NOMO-1 treated with dmso at 0.1 percent for 144 hours (cell line): Measurements from ENCODE around the gene SLC7A8.

Experiments
- DNase-seq: peaks from one replicate; lab custom pipeline; 2025; ENCODE audit not compliant: unreplicated experiment; lab: John Stamatoyannopoulos, UW

The SLC7A8 gene

DNA sequence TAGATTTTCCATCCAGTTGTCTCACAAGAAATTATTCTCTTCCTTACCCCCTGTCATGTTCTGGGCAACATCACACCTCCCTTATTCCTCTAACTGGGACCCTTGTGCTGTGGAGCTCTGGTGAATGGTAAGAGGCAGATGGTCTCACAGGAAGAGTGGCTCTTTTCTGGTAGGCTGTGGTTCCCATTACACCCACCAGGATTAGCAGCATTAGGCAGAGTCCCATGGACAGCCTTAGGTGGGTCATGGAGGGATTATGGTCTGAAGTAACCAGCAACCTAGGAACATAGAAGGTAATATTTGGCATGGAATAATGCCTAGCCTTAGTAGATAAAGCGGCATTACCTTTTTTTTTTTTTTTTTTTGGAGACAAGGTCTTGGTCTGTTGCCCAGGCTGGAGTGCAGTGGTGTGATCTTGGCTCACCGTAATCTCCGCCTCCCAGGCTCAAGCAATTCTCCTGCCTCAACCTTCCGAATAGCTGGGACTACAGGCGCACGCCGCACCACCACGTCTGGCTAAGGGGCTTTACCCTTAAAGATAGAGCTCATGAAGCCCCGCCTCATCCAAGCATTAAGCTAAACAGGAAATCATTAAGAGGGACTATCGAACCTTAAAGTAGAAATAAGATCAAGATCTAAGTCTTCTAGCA lies 84.1 kb downstream of the SLC7A8 start:
- DNase-seq: no peak

DNA sequence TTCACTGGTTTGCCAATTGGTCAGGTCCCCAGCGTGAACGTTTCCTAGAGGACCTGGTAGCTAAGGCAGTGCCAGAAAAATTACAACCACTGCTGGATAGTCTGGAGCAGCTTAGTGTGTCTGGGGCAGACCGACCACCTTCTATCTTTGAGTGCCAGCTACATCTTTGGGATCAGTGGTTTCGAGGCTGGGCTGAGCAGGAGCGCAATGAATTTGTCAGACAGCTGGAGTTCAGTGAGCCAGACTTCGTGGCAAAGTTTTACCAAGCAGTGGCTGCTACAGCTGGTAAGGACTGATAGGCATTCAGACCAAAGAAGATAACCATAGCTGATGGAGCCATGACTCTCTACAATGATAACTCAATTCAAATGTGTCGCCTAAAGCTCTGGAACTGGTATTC lies 85.7 kb downstream of the SLC7A8 start:
- DNase-seq: no peak

DNA sequence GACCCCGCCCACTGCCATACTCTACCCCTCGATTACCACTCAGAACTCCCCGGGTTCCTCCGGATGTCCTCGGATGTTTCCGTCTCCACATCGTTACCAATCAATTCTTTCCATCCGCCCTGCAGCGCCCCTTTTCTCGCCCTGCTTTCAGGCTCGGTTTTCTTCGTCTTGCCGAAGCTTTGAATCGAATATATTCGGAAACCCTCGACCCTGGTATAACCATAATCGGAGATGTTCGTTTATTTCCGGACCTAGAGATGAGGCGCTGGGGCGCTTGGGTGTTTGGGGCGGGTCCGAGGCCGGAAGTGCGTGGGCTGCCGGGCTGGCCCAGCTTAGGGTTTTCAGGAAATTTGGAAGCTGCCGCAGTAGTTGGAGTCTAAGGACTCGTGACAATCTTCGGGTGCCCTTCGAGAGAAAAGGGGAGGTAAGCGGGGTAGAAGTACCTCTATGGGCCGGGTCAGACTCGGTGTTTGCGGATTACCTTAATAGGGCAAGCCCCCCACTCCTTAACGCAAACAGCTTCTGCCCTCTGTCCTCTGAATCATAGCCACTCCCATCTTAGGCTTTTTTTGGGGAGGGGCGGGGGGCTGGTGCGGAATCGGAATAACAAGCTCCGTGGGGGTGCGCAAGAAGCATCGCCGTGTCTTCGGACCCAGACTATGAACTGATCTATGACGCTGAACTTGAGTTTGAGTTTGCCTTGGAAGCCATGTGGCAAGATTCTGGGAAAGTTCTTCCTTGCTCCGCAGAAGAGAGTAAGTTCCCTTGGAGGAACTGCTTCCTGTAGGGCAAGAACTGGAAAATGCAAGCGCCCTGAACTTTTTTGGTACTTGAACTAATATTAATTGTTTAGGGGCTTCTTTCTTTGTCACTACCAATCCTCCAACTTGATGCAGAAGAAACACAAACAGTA lies 88.0 kb downstream of the SLC7A8 start, which contains the start of gene C14orf119:
C14orf119 (plus strand) TSS at position 310 of the 913 bp plus-strand sequence. CDS start 2,154 bp downstream, outside the sequence.
- DNase-seq: no peak

DNA sequence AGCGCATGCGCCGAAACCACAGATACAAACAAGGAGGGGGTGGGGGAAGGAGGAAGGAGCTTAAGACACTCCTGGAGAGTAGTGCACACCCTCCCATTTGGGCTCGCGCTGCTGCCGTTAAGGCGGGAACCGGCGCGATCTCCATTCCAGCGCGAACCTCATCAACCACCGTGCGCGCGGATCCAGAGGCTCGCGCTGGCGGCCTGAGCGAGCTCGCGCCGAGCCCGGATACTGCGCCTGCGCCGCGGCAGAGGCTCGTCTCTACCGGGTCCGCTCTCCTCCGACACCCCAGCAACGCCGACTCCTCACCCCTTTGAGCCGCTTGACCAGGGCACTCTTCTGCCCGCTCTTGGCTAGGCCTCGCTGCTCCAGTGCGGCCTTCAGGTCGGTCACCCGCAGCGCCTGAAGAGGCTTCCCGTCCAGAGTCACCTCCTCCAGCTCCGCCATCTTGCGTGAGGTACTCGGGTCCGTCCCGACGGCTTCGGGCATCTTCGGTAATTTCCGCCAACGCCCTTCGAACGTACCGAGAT lies 88.7 kb downstream of the SLC7A8 start, which contains the start of gene ACIN1:
ACIN1 (minus strand) TSS at position 471 of the 530 bp plus-strand sequence; CDS start at position 447, 24 bp downstream.
- no peak for DNase-seq

GRCh38 chr14:23093991-23094665 lies 89.3 kb downstream of the SLC7A8 start:
- no peak for DNase-seq

DNA sequence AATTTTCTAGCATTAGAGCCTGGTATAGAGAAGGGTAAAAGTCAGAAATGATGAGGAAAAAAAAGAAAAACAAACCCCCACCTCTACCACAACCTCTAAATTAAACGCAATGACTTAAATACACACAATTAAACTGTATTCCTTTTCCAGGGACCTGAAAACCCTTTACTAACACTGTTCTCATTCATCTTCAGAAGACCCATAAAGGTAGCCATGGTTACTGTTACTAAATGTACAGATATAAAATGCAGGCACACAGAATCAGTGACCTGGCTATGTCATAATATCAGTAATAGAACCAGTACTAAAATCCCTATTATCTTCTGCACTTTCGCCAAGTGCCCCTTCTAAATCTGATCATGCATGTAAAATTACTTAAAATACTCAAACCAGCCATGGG lies 89.9 kb downstream of the SLC7A8 start:
- DNase-seq: no peak

- no peak for DNase-seq
Observed at GRCh38 chr14:23093104-23093503, 90.4 kb downstream of the SLC7A8 start.

DNA sequence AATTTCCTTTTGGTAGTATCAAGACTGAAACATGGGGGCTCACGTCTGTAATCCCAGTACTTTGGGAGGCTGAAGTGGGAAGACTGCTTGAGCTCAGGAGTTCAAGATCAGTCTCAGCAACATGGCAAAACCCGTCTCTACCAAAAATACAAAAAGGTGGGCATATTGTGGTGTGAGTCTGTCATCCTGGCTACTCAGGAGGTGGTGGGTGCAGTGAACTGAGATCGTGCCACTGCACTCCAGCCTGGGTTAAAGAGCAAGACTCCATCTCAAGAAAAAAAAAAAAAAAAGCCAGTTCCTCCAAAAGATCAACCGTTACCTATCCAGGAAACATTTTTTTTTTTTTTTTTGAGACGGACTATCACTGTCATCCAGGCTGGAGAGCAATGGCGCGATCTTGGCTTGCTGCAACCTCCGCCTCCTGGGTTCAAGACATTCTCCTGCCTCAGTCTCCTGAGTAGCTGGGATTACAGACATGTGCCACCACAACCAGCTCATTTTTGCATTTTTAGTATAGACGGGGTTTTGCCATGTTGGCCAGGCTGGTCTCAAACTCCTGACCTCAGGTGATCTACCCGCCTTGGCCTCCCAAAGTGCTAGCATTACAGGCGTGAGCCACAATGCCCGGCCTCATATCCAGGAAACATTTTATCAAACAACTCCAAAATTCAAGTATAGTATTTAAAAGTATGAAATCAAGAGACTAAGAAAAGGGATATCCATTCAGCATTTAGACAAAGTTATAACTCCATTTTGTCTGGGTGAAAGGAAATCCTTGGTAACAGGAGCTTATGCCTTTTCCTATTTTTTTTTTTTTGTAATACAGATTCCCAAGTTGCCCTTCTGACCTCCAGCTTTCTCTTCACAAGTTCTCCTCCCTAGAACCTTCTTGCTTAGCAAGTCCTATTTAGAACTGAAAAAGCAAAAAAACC lies 91.9 kb downstream of the SLC7A8 start:
- DNase-seq: no peak

GRCh38 chr14:23090254-23090636 lies 93.2 kb downstream of the SLC7A8 start:
- DNase-seq: no peak

DNA sequence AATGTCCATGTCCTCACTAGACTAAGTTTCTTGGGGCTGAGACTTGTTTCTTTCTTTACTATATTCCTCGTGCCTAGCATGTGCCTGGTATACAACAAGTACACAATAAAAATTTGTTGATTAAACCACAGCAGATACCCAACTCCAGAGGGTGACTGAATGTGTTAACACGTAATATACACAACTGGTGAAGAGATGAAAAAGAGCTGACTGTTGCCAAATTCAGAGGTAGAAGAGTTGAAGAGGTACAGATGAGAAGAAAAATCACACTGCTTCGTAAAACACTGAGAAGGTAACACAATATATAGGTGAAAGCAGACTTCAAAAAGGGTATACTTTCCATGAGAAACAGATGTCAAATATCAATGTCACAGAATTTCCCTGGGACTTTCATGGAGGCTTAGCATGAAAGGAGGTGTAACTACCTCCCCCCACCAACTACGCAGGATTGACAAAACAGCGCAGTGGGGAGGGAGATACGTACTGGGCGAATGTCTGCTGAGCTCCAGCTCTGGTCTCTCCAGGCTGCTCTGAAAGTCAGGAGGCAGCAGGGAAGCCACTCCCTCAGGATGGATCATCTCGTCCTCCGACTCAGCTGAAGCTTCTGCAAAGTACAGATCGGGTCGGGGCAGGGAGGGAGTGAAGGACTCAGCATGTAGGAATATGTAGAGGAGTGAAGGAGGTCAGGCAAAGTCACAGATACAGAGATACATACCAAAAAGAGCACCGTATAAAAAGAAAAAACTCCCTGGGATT lies 93.8 kb downstream of the SLC7A8 start:
- no peak for DNase-seq

DNA sequence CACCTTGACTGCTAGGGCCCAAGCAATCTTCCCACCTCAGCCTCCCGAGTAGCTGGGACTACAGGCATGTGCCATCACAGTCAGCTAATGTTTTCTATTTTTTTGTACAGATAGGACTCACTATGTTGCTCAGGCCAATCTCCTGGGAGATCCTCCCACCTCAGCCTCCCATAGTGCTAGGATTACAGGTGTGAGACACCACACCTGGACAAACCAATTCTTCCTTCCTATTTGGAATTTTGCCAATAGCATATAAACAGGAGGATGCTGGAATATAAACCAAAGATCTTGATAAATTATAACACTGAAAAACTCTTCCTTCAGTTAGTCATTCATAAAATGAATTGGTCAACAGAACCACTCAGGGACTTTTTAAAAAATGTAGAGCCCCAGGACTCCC lies 96.9 kb downstream of the SLC7A8 start:
- no peak for DNase-seq

GRCh38 chr14:23085458-23085857 lies 98.0 kb downstream of the SLC7A8 start:
- DNase-seq: no peak

- DNase-seq: no peak
Observed at GRCh38 chr14:23080474-23080873, 103.0 kb downstream of the SLC7A8 start.

GRCh38 chr14:23079716-23080115 lies 103.7 kb downstream of the SLC7A8 start:
- no peak for DNase-seq

- DNase-seq: no peak
Observed at GRCh38 chr14:23078692-23079116, 104.8 kb downstream of the SLC7A8 start.

DNA sequence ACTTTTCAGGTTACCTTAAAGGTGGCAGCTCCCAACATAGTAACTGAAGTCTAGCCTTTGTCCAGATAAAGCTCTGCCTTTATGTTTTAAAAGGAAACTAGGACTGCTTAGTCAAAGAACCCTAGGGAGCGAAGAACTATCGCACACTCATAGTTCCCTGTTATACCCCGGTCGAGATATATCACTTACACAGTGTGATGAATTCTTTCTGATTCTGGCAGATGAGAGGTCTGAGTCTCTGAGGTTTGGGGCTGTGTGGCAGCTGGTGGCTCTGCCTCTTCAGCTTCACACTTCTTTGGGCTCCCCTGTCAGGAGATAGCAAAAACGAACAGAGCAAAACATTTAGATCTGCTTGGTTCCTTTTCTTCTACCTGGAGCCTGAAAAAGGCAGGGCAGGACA lies 105.5 kb downstream of the SLC7A8 start:
- no peak for DNase-seq

DNA sequence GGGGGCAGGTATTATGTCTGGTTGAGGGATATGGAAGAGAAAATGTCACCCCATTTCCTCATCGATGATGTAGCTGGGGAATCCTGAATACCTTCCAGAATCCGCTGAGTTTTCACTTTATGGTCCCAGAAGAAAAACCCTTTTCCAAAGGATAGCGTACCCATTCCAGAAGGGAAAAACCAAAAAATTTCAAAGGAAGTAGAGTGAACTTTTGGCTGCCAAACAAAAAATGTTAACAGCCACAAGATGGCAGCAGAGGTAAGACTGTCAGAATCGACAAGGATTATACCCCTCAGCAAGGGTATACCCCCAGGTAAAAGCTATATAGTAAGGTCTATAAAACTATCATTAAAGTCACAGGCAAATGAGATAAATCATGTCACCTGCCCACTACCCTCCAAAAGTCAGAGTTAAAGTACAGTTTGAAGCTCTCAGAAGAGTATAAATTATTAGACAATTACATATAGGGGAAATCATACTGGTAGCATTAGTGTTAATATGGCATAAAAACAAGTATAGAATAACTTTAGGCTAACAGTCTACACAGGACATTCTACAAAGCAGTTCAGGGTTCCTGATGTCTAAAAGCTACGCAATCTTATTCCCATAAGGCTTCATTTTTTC lies 106.6 kb downstream of the SLC7A8 start:
- DNase-seq: no peak
